GM23248 (cell line): ENCODE measurements around the gene CELSR3. TPM values are rescaled to one million over a fixed set of nuclear protein-coding genes. Genes with fewer than 3 reads are reported as not detected.

Experiments
- DNase-seq: peaks from one replicate; pipeline ENCODE4 v3.0.0-alpha.2; 2015
- H2AFZ ChIP-seq: fragments of 200-600 bp; sonication (generic); 2 replicates; pipeline ENCODE4 v1.6.1; 2016; ENCODE audit warnings: antibody characterized with exemption
- H3F3A ChIP-seq: fragments of 200-600 bp; sonication (generic); 2 replicates; pipeline ENCODE4 v1.6.1; 2016; ENCODE audit warnings: mild to moderate bottlenecking, antibody characterized with exemption, mixed run types; ENCODE audit not compliant: insufficient read depth
- H3K27ac ChIP-seq: fragments of 200-600 bp; sonication (generic); 2 replicates; pipeline ENCODE4 v1.5.1; 2016; ENCODE audit warnings: mild to moderate bottlenecking
- H3K27me3 ChIP-seq: fragments of 200-600 bp; sonication (generic); replicated peaks from 2 replicates; pipeline ENCODE4 v1.6.1; 2016; ENCODE audit warnings: mild to moderate bottlenecking; ENCODE audit not compliant: insufficient read depth
- H3K36me3 ChIP-seq: fragments of 200-600 bp; sonication (generic); 2 replicates; pipeline ENCODE4 v1.6.1; 2016; ENCODE audit warnings: low read depth, mild to moderate bottlenecking
- H3K4me1 ChIP-seq: fragments of 200-600 bp; sonication (generic); 2 replicates; pipeline ENCODE4 v1.6.1; 2016; ENCODE audit warnings: mild to moderate bottlenecking; ENCODE audit not compliant: insufficient read depth
- H3K4me2 ChIP-seq: fragments of 200-600 bp; sonication (generic); one replicate; pipeline ENCODE4 v1.6.1; 2016; ENCODE audit warnings: mild to moderate bottlenecking; ENCODE audit not compliant: unreplicated experiment
- H3K4me3 ChIP-seq: fragments of 200-600 bp; sonication (generic); 2 replicates; pipeline ENCODE4 v1.5.1; 2016; ENCODE audit warnings: mild to moderate bottlenecking
- H3K79me2 ChIP-seq: fragments of 200-600 bp; sonication (generic); 2 replicates; pipeline ENCODE4 v1.6.1; 2016; ENCODE audit warnings: mild to moderate bottlenecking; ENCODE audit not compliant: insufficient read depth
- H3K9ac ChIP-seq: fragments of 200-600 bp; sonication (generic); 2 replicates; pipeline ENCODE4 v1.6.1; 2016; ENCODE audit warnings: mild to moderate bottlenecking
- H3K9me2 ChIP-seq: fragments of 200-600 bp; sonication (generic); 2 replicates; pipeline ENCODE4 v1.6.1; 2016; ENCODE audit warnings: mixed run types, mild to moderate bottlenecking, moderate library complexity; ENCODE audit not compliant: insufficient read depth
- H3K9me3 ChIP-seq: fragments of 200-600 bp; sonication (generic); one replicate; pipeline ENCODE4 v1.6.1; 2017; ENCODE audit warnings: low read depth
- H4K20me1 ChIP-seq: fragments of 200-600 bp; sonication (generic); 2 replicates; pipeline ENCODE4 v1.6.0; 2016; ENCODE audit not compliant: insufficient read depth
- EZH2 ChIP-seq: fragments of 200-600 bp; sonication (generic); IDR thresholded peaks from 2 replicates; pipeline ENCODE4 v1.6.1; 2018; ENCODE audit warnings: antibody characterized with exemption, mild to moderate bottlenecking; ENCODE audit not compliant: insufficient read depth, poor library complexity, severe bottlenecking
- EZH2phosphoT487 ChIP-seq: fragments of 200-600 bp; sonication (generic); IDR thresholded peaks from 2 replicates; pipeline ENCODE4 v1.6.1; 2018; ENCODE audit warnings: antibody characterized with exemption, moderate library complexity, mild to moderate bottlenecking, low read depth; ENCODE audit not compliant: insufficient read depth
- WGBS, 2 experiments: methylation state at CpG; one replicate each; pipeline ENCODE4 v1.1.6; 2015 to 2017; ENCODE audit warnings: low lambda C conversion rate in 2 of 2, low coverage in 1 of 2; ENCODE audit errors: missing lambda C conversion rate in 2 of 2; 5-methylcytosine and 5-hydroxymethylcytosine counted together
- in situ Hi-C: fragments of 300-500 bp; cut with MboI; formaldehyde crosslinking; loops from 2 replicates; pipeline ENCODE4 v1.15.0; 2020
- polyA plus RNA-seq: library from polyadenylated mRNA; unstranded; fragments of >200 nt; fragmentation: Nextera tagmentation; extraction: Ambion mirVana; gene quantifications from 2 replicates; pipeline ENCODE4 v1.2.1, GENCODE V29; 2016
- total RNA-seq: library from RNA; depleted of rRNA; stranded (reverse); fragments of >200 nt; shearing (Covaris generic); gene quantifications from 2 replicates; pipeline ENCODE4 v1.2.3, GENCODE V29; 2014

Gene CELSR3
- total and polyA plus RNA-seq, 2 experiments from 2014 or later, result 0.40 to 1.4 TPM

DNA sequence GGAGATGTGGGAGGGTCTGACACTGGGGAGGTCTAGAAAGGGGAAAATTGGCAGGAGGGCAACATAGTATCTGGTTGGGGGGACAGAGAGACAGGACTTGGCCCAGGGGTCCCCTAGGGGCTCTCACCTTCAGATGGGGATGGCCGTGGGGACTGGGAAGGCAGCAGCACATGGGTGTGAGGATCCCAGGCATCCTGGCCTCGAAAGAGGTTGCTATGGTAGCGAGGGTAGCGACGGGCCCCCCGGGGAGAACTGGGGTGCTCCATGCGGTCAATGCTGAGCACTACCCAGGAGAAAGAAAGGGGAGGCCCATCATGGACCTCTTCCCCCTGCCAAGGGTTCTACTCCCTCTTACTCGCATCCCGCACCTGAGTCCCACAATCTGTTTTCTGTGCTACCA is 15.0 kb downstream of the CELSR3 start:
- TF ChIP-seq EZH2 (no peak), EZH2phosphoT487 (no peak)
- in situ Hi-C loops, result no loop called here
- no peaks in the 10 kb centered on the region for H4K20me1 ChIP-seq
- no peak for DNase-seq
- no peaks in the 10 kb centered on the region for H3K4me1 ChIP-seq
- no peaks in the 10 kb centered on the region for H3K9me2 ChIP-seq
- no peaks in the 10 kb centered on the region for H3K9me3 ChIP-seq
- no peak overlapping the region for H3K9ac ChIP-seq
- no peak overlapping the region for H2AFZ ChIP-seq
- no peaks in the 10 kb centered on the region for H3K27me3 ChIP-seq
- H3F3A ChIP-seq, result no peaks in the 10 kb centered on the region
- H3K79me2 ChIP-seq, result no peaks in the 10 kb centered on the region
- no peak overlapping the region for H3K27ac ChIP-seq
- 79 to 84% methylated on average over 6 to 9 of the region's 9 CpGs for WGBS, 2 experiments
- no peak overlapping the region for H3K4me3 ChIP-seq
- no peak overlapping the region for H3K4me2 ChIP-seq
- H3K36me3 ChIP-seq, result no peaks in the 10 kb centered on the region

DNA sequence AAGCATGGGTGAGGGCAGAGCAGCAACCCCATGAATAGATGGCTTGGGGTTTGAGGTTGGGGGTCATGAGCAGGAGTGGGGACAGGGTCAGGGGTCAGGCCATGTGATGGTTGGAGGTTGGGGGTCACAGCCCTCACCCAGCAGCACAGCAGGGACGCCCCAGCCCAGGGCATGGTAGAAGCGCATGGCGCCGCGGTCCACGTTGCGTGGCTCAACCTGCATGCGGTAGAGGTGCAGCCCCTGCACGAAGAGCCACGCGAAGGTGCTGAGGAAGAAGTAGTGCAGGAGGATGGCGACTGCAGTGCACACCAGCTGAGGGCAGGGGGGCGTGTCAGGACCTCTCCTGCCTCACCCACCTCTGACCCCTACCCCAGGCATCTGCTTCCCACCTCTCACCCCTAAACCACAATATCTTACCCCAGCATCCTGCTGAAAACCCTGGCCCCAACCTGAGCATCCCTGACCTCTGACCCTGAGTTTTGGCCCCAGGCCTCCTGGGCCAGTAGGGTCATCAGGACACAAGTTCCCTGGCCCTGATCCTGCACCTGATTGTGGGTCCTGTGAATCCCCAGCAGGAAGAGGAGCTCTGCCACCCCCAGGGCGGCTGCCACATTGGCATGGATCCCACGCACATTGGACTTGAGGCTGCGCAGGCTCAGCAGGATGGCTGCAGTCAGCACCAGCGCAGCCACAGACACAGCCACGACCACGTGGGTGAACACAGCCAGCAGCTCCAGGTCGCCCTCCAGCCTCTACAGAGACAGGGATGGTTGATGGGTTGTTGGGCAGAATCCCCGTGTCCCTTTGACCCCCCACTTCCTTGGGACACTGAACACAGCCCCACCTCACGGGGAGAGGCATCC is 17.6 kb downstream of the CELSR3 start:
- Histone ChIP-seq H3K36me3 (no peaks in the 10 kb centered on the region), H3K27ac (no peak overlapping the region), H4K20me1 (no peaks in the 10 kb centered on the region), H3K4me3 (no peak overlapping the region), H3K27me3 (no peaks in the 10 kb centered on the region), H3F3A (no peaks in the 10 kb centered on the region), H3K9me2 (no peaks in the 10 kb centered on the region), H3K79me2 (no peaks in the 10 kb centered on the region), H3K9me3 (no peaks in the 10 kb centered on the region), H3K4me2 (no peak overlapping the region), H2AFZ (no peak overlapping the region), H3K9ac (no peak overlapping the region), H3K4me1 (no peaks in the 10 kb centered on the region)
- TF ChIP-seq EZH2 (no peak), EZH2phosphoT487 (no peak)
- DNase-seq, result no peak
- whole genome bisulfite sequencing, 2 experiments, result 89 to 92% methylated on average over 17 to 21 of the region's 22 CpGs
- in situ Hi-C loops, result no loop called here

DNA sequence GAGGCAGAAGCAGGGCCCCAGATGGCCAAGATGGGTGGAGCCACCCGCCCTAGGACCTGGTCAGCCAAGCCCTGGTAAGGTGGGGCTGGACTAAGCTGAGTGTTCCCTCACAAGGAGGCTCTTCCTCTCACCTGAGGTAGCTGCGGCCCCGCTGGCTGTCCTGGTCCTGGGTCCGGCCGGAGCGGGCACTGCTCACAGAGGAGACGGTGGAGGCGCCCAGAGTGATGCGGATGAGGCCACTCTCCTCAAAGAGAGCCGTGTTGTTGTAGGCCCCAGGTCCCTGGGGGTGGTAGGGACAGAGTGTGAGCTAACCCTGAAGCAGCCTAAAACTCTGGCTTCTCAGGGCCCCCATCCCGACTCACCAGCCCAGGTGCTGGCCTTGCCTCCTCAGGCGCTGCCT is 20.1 kb downstream of the CELSR3 start:
- no peaks in the 10 kb centered on the region for H3K79me2 ChIP-seq
- H3F3A ChIP-seq, result no peaks in the 10 kb centered on the region
- no peaks in the 10 kb centered on the region for H3K9me3 ChIP-seq
- H3K36me3 ChIP-seq, result no peaks in the 10 kb centered on the region
- no peak overlapping the region for H2AFZ ChIP-seq
- no peak for TF ChIP-seq EZH2
- TF ChIP-seq EZH2phosphoT487, result no peak
- H3K4me3 ChIP-seq, result no peak overlapping the region
- H3K27ac ChIP-seq, result no peak overlapping the region
- no peak for DNase-seq
- no peaks in the 10 kb centered on the region for H3K27me3 ChIP-seq
- in situ Hi-C loops, result no loop called here
- H3K9me2 ChIP-seq, result no peaks in the 10 kb centered on the region
- no peak overlapping the region for H3K9ac ChIP-seq
- H4K20me1 ChIP-seq, result no peaks in the 10 kb centered on the region
- no peaks in the 10 kb centered on the region for H3K4me1 ChIP-seq
- no peak overlapping the region for H3K4me2 ChIP-seq
- WGBS, 2 experiments, result 85% methylated on average over 12 of the region's 12 CpGs

DNA sequence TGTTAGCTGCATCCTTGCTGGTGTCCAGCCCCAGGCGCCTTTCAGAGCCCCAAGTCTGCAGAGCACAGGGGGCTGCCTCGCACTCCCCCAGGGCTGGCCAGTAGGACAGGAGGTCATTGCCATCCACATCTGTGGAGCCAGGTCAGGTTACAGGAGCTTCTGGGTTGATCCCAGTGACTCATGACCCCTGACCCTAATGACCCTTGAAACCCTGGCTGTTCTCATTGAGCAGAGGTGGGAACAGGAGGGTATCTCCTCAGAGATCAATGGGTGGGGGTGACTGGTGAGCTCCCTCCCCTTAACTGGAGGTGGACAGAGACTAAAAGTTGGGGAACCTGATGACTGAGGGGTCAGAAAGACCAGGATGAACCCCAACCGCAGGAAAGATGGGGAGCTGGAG is 21.3 kb downstream of the CELSR3 start:
- Histone ChIP-seq H2AFZ (no peak overlapping the region), H3K79me2 (0 out of 2 replicates have a peak, but pooled peaks cover 3% of the 10 kb centered on the region), H3K4me1 (no peaks in the 10 kb centered on the region), H3K4me3 (no peak overlapping the region), H3K4me2 (no peak overlapping the region), H3K27ac (no peak overlapping the region), H3K9me2 (no peaks in the 10 kb centered on the region), H3F3A (no peaks in the 10 kb centered on the region), H3K9ac (no peak overlapping the region), H3K36me3 (no peaks in the 10 kb centered on the region), H3K27me3 (no peaks in the 10 kb centered on the region), H4K20me1 (no peaks in the 10 kb centered on the region), H3K9me3 (no peaks in the 10 kb centered on the region)
- in situ Hi-C loops, result no loop called here
- 88 to 90% methylated on average over 3 of the region's 3 CpGs for WGBS, 2 experiments
- no peak for DNase-seq
- no peak for TF ChIP-seq EZH2phosphoT487
- TF ChIP-seq EZH2, result no peak
